Naive thymus-derived CD8-positive, alpha-beta T cell (primary cell): ENCODE results near the gene CTDP1. TPM values are rescaled to one million over a fixed set of nuclear protein-coding genes. Genes with fewer than 3 reads are reported as not detected.
A peak's percentile ranks its signal among the peaks of the same experiment; 100 is the strongest.

Experiments
- ATAC-seq, 2 donors: fragments of 150-1000 bp; cut with Tn5 transposase in 1 of 2; sonication (Bioruptor Pico), chemical (Tn5 transposase) in 1 of 2; 1 replicate in 1 of 2; 2 replicates in 1 of 2; pipeline ENCODE4 v1.10.0; 2021; ENCODE audit warnings: mild to moderate bottlenecking in 2 of 2, moderate library complexity in 2 of 2
- POLR2A ChIA-PET: fragments of 350-600 bp; sonication (Branson Sonifier 250); formaldehyde crosslinking; loops from one replicate; lab custom pipeline; 2021; ENCODE audit warnings: antibody characterized with exemption; lab: Charles Lee
- DNase-seq, 10 donors: peaks; one replicate each; pipeline versions ENCODE4 v3.0.0 to v3.0.0-alpha.2; 2020 to 2022
- H3K27ac Mint-ChIP-seq, 10 donors: one replicate each; pipeline ENCODE4 v1.8.0; 2020 to 2022; ENCODE audit warnings: mild to moderate bottlenecking in 10 of 10, mixed read lengths in 10 of 10, moderate library complexity in 4 of 10, inconsistent platforms in 1 of 10
- H3K27me3 Mint-ChIP-seq, 5 donors: one replicate each; pipeline ENCODE4 v1.8.0; 2021 to 2022; ENCODE audit warnings: mixed read lengths in 5 of 5
- H3K36me3 Mint-ChIP-seq, 3 donors: one replicate each; pipeline ENCODE4 v1.8.0; 2020 to 2022; ENCODE audit warnings: mixed read lengths in 3 of 3, mild to moderate bottlenecking in 2 of 3, inconsistent platforms in 1 of 3
- H3K4me1 Mint-ChIP-seq, 4 donors: one replicate each; pipeline ENCODE4 v1.8.0; 2021 to 2022; ENCODE audit warnings: mixed read lengths in 4 of 4
- H3K4me3 Mint-ChIP-seq, 10 donors: one replicate each; pipeline ENCODE4 v1.8.0; 2020 to 2022; ENCODE audit warnings: mild to moderate bottlenecking in 10 of 10, mixed read lengths in 10 of 10, moderate library complexity in 6 of 10, inconsistent platforms in 1 of 10
- H3K9me3 Mint-ChIP-seq, 9 donors: one replicate each; pipeline ENCODE4 v1.8.0; 2020 to 2022; ENCODE audit warnings: mixed read lengths in 9 of 9, mild to moderate bottlenecking in 3 of 9, inconsistent platforms in 1 of 9, moderate library complexity in 1 of 9
- polyA plus RNA-seq, 3 donors: library from polyadenylated mRNA; unstranded; fragments of 300-500 nt; fragmentation: Illumina TruSeq; gene quantifications; one replicate each; pipeline ENCODE4 v1.2.3, GENCODE V29; 2021
- total RNA-seq, 8 experiments: library from RNA in 2 of 8; stranded (reverse) in 2 of 8; gene quantifications; one replicate each; pipeline ENCODE4 v1.2.3 and lab custom pipeline; 2021 to 2026

Gene CTDP1
- total RNA-seq (10 to 100 TPM; 45.4 to 46.2 TPM), polyA plus RNA-seq (10 to 100 TPM in 2 of 3 donors, 1 to 10 TPM in 1; 7.9 to 31.1 (median 14.7) TPM), total RNA-seq (lab: John Stamatoyannopoulos, UW) (61.6 to 109 (median 87.4) reads per million in 6 experiments)

- H3K36me3 Mint-ChIP-seq = peaks cover 7 to 19% (median 16%) of the 10 kb centered on the region in 3 donors
- no peaks in the 10 kb centered on the region for H3K27me3 Mint-ChIP-seq
- ATAC-seq (peak; percentile 55 to 58), DNase-seq (peak in 9 of 10 donors; percentile 81 to 95 (median 87))
- H3K4me3 Mint-ChIP-seq = peak within 1 kb of the TSS; percentile 92 to 99 (median 97)
- H3K4me1 Mint-ChIP-seq = peaks cover 15 to 73% (median 60%) of the 10 kb centered on the region in 4 donors
- peaks cover 0 to 8% (median 0%) of the 10 kb centered on the region in 9 donors for H3K9me3 Mint-ChIP-seq
- POLR2A ChIA-PET = interaction anchor here (0.7 to 1.6 kb wide), 5 partner anchors 234 to 611 kb away, joined by 3 to 5 read pairs (median 4); partner anchors contain the start of genes ATP9B, HSBP1L1, RBFA and TXNL4A
- H3K27ac Mint-ChIP-seq = peak within 1 kb of the TSS; percentile 95 to 99 (median 99)
Observed at GRCh38 chr18:79679552-79680099, at the start of gene CTDP1. Gene CTDP1 (plus strand): TSS chr18:79679803. CDS start chr18:79679948, 145 bp downstream.

GRCh38 chr18:79630281-79631095 is 49.1 kb upstream of the CTDP1 start:
- no peak for ATAC-seq
- no peak overlapping the region for H3K27ac Mint-ChIP-seq
- peak in 1 of 10 donors; percentile 49 for DNase-seq
- peaks cover 0 to 10% (median 0%) of the 10 kb centered on the region in 9 donors for H3K9me3 Mint-ChIP-seq
- peaks cover 0 to 32% (median 3%) of the 10 kb centered on the region in 5 donors for H3K27me3 Mint-ChIP-seq
- no peak overlapping the region for H3K4me3 Mint-ChIP-seq
- POLR2A ChIA-PET = no interaction called here
- peaks cover 0 to 2% (median 0%) of the 10 kb centered on the region in 3 donors for H3K36me3 Mint-ChIP-seq
- H3K4me1 Mint-ChIP-seq = peaks cover 0 to 21% (median 6%) of the 10 kb centered on the region in 4 donors

- Mint-ChIP-seq H3K4me3 (no peak overlapping the region), H3K4me1 (peaks cover 0 to 17% (median 6%) of the 10 kb centered on the region in 4 donors), H3K27ac (peak overlapping the region in 1 of 10 donors; percentile 72), H3K36me3 (no peaks in the 10 kb centered on the region), H3K9me3 (peaks cover 0 to 10% (median 0%) of the 10 kb centered on the region in 9 donors), H3K27me3 (peaks cover 0 to 25% (median 2%) of the 10 kb centered on the region in 5 donors)
- ATAC-seq (no peak), DNase-seq (peak in 1 of 10 donors; percentile 13)
- POLR2A ChIA-PET = no interaction called here
Observed at GRCh38 chr18:79631096-79631507, 48.5 kb upstream of the CTDP1 start.

GRCh38 chr18:79631761-79632446 is 47.7 kb upstream of the CTDP1 start:
- POLR2A ChIA-PET = no interaction called here
- Mint-ChIP-seq H3K36me3 (no peaks in the 10 kb centered on the region), H3K4me3 (no peak overlapping the region), H3K27ac (no peak overlapping the region), H3K27me3 (peaks cover 0 to 17% (median 3%) of the 10 kb centered on the region in 5 donors), H3K4me1 (peaks cover 0 to 12% (median 6%) of the 10 kb centered on the region in 4 donors), H3K9me3 (peaks cover 0 to 10% (median 0%) of the 10 kb centered on the region in 9 donors)
- ATAC-seq (no peak), DNase-seq (peak in 2 of 10 donors; percentile 6 to 16)

- H3K36me3 Mint-ChIP-seq = no peaks in the 10 kb centered on the region
- H3K4me3 Mint-ChIP-seq = no peak overlapping the region
- ATAC-seq = no peak
- peaks cover 0 to 13% (median 0%) of the 10 kb centered on the region in 5 donors for H3K27me3 Mint-ChIP-seq
- H3K27ac Mint-ChIP-seq = no peak overlapping the region
- peak in 1 of 10 donors; percentile 4 for DNase-seq
- peaks cover 0 to 10% (median 0%) of the 10 kb centered on the region in 9 donors for H3K9me3 Mint-ChIP-seq
- peaks cover 0 to 12% (median 5%) of the 10 kb centered on the region in 4 donors for H3K4me1 Mint-ChIP-seq
- POLR2A ChIA-PET = no interaction called here
Observed at GRCh38 chr18:79632765-79633164, 46.8 kb upstream of the CTDP1 start.

- POLR2A ChIA-PET = no interaction called here
- peaks cover 0 to 10% (median 0%) of the 10 kb centered on the region in 9 donors for H3K9me3 Mint-ChIP-seq
- peak overlapping the region in 1 of 10 donors; percentile 61 for H3K27ac Mint-ChIP-seq
- H3K4me3 Mint-ChIP-seq = no peak overlapping the region
- peaks cover 0 to 10% (median 5%) of the 10 kb centered on the region in 4 donors for H3K4me1 Mint-ChIP-seq
- ATAC-seq (no peak), DNase-seq (peak in 2 of 10 donors; percentile 14 to 49)
- no peaks in the 10 kb centered on the region for H3K36me3 Mint-ChIP-seq
- H3K27me3 Mint-ChIP-seq = peaks cover 1 to 10% (median 5%) of the 10 kb centered on the region in 5 donors
Observed at GRCh38 chr18:79634186-79634585, 45.4 kb upstream of the CTDP1 start.

- POLR2A ChIA-PET = no interaction called here
- H3K27me3 Mint-ChIP-seq = peaks cover 1 to 17% (median 10%) of the 10 kb centered on the region in 5 donors
- H3K4me3 Mint-ChIP-seq = no peak overlapping the region
- H3K4me1 Mint-ChIP-seq = peaks cover 0 to 10% (median 5%) of the 10 kb centered on the region in 4 donors
- H3K9me3 Mint-ChIP-seq = peaks cover 0 to 10% (median 0%) of the 10 kb centered on the region in 9 donors
- DNase-seq = peak in 2 of 10 donors; percentile 15 to 45
- no peak for ATAC-seq
- H3K36me3 Mint-ChIP-seq = no peaks in the 10 kb centered on the region
- H3K27ac Mint-ChIP-seq = peak overlapping the region in 1 of 10 donors; percentile 43
Observed at GRCh38 chr18:79634593-79635426, 44.8 kb upstream of the CTDP1 start.

- peaks cover 1 to 21% (median 11%) of the 10 kb centered on the region in 5 donors for H3K27me3 Mint-ChIP-seq
- no peaks in the 10 kb centered on the region for H3K36me3 Mint-ChIP-seq
Observed at GRCh38 chr18:79635427-79635726, 44.2 kb upstream of the CTDP1 start.

GRCh38 chr18:79637181-79637920 is 42.3 kb upstream of the CTDP1 start:
- Mint-ChIP-seq H3K9me3 (peaks cover 0 to 10% (median 0%) of the 10 kb centered on the region in 9 donors), H3K4me1 (peaks cover 0 to 6% (median under 1%) of the 10 kb centered on the region in 4 donors), H3K36me3 (no peaks in the 10 kb centered on the region), H3K4me3 (no peak overlapping the region), H3K27me3 (peaks cover 1 to 26% (median 11%) of the 10 kb centered on the region in 5 donors), H3K27ac (no peak overlapping the region)
- POLR2A ChIA-PET = no interaction called here
- DNase-seq = peak in 1 of 10 donors; percentile 8
- ATAC-seq = no peak

More at GRCh38 chr18:79635427-79635726, 44.2 kb upstream of the CTDP1 start:
- POLR2A ChIA-PET = no interaction called here
- ATAC-seq = no peak
- peak in 1 of 10 donors; percentile 7 for DNase-seq
- H3K4me3 Mint-ChIP-seq = no peak overlapping the region
- H3K27ac Mint-ChIP-seq = peak overlapping the region in 1 of 10 donors; percentile 29
- H3K4me1 Mint-ChIP-seq = peaks cover 0 to 10% (median 5%) of the 10 kb centered on the region in 4 donors
- H3K9me3 Mint-ChIP-seq = peaks cover 0 to 10% (median 0%) of the 10 kb centered on the region in 9 donors

GRCh38 chr18:79637921-79638909 is 41.4 kb upstream of the CTDP1 start:
- no peaks in the 10 kb centered on the region for H3K36me3 Mint-ChIP-seq
- H3K27ac Mint-ChIP-seq = no peak overlapping the region
- peaks cover 6 to 9% (median 7%) of the 10 kb centered on the region in 4 donors for H3K4me1 Mint-ChIP-seq
- H3K27me3 Mint-ChIP-seq = peaks cover 1 to 26% (median 12%) of the 10 kb centered on the region in 5 donors
- DNase-seq = peak in 1 of 10 donors; percentile 30
- H3K4me3 Mint-ChIP-seq = no peak overlapping the region
- H3K9me3 Mint-ChIP-seq = peaks cover 0 to 9% (median 0%) of the 10 kb centered on the region in 9 donors
- ATAC-seq = no peak
- POLR2A ChIA-PET = no interaction called here
